Loucy (cell line): ENCODE results near the gene TIAM1.

Experiments
- EZH2phosphoT487 ChIP-seq: fragments of 200-600 bp; IDR thresholded peaks from 2 replicates; pipeline ENCODE4 v1.6.1; 2018; ENCODE audit warnings: antibody characterized with exemption, mild to moderate bottlenecking, moderate library complexity, borderline replicate concordance
- TF ChIP-seq, protein P1 (sequence below): fragments of 200-600 bp; sonication (generic); conservative IDR thresholded peaks from 2 replicates; pipeline ENCODE4 v1.5.1; 2014; ENCODE audit warnings: mild to moderate bottlenecking, antibody characterized with exemption, low read length

DNA sequence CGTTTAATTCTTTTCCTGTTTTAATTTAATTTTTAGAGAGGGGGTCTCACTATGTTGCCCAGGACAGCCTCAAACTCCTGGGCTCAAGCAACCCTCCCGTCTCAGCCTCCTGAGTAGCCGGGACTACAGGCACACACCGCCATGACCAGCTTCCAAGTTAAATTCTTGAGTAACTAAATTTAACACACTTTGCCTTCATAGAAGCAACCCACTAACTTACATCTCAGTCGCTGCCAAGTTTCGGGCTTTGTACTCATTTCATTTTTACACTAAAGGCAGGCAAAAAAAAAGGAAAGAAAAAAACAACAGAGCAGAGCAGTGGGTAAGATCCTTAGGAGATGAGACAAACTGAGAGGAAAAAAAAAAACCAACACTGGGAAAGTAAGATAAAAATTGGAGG lies 3.5 kb downstream of the TIAM1 start:
- TF ChIP-seq, protein P1, sequence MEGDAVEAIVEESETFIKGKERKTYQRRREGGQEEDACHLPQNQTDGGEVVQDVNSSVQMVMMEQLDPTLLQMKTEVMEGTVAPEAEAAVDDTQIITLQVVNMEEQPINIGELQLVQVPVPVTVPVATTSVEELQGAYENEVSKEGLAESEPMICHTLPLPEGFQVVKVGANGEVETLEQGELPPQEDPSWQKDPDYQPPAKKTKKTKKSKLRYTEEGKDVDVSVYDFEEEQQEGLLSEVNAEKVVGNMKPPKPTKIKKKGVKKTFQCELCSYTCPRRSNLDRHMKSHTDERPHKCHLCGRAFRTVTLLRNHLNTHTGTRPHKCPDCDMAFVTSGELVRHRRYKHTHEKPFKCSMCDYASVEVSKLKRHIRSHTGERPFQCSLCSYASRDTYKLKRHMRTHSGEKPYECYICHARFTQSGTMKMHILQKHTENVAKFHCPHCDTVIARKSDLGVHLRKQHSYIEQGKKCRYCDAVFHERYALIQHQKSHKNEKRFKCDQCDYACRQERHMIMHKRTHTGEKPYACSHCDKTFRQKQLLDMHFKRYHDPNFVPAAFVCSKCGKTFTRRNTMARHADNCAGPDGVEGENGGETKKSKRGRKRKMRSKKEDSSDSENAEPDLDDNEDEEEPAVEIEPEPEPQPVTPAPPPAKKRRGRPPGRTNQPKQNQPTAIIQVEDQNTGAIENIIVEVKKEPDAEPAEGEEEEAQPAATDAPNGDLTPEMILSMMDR, result no peak
- TF ChIP-seq EZH2phosphoT487, result no peak
